A673 (cell line): ENCODE measurements around the gene PVALEF. TPM values are rescaled to one million over a fixed set of nuclear protein-coding genes. Genes with fewer than 3 reads are reported as not detected.

ENCODE experiments used
- BruUV-seq: library from RNA; stranded (reverse); fragments of 400-500 nt; replicated peaks from 2 replicates; lab custom pipeline; 2021; lab: Mats Ljungman, UMichigan
- CTCF ChIA-PET: fragments of 300-600 bp; sonication (Branson Sonifier 250); formaldehyde crosslinking; loops from one replicate; lab custom pipeline; 2022; ENCODE audit warnings: antibody characterized with exemption; lab: Charles Lee
- POLR2A ChIA-PET: fragments of 300-600 bp; sonication (Branson Sonifier 250); formaldehyde crosslinking; loops from one replicate; lab custom pipeline; 2022; ENCODE audit warnings: antibody characterized with exemption; ENCODE audit not compliant: low non-redundant PET; lab: Charles Lee
- DNase-seq: peaks from one replicate; pipeline ENCODE4 v3.0.0-alpha.2; 2015; ENCODE audit warnings: low spot score
- H3K27ac ChIP-seq: fragments of 200-600 bp; sonication (generic); 2 replicates; pipeline ENCODE4 v1.5.1; 2016; ENCODE audit warnings: mixed run types, low read depth, mild to moderate bottlenecking, mixed read lengths, antibody characterized with exemption, low read length; ENCODE audit not compliant: poor library complexity, severe bottlenecking
- H3K27me3 ChIP-seq: fragments of 200-600 bp; sonication (generic); replicated peaks from 2 replicates; pipeline ENCODE4 v1.6.1; 2017; ENCODE audit warnings: mixed run types, low read depth, mild to moderate bottlenecking, mixed read lengths, antibody characterized with exemption, low read length; ENCODE audit not compliant: insufficient read depth, poor library complexity
- H3K36me3 ChIP-seq: fragments of 200-600 bp; sonication (generic); 2 replicates; pipeline ENCODE4 v1.6.1; 2016; ENCODE audit warnings: mixed run types, mild to moderate bottlenecking, mixed read lengths, antibody characterized with exemption, low read length; ENCODE audit not compliant: insufficient read depth, poor library complexity, severe bottlenecking
- H3K4me1 ChIP-seq: fragments of 200-600 bp; sonication (generic); 2 replicates; pipeline ENCODE4 v1.6.1; 2017; ENCODE audit warnings: mixed run types, mild to moderate bottlenecking, mixed read lengths, antibody characterized with exemption, low read length; ENCODE audit not compliant: insufficient read depth, poor library complexity, severe bottlenecking
- H3K4me3 ChIP-seq: fragments of 200-600 bp; sonication (generic); 2 replicates; pipeline ENCODE4 v1.5.1; 2016; ENCODE audit warnings: low read depth, mixed run types, mild to moderate bottlenecking, mixed read lengths, low read length; ENCODE audit not compliant: poor library complexity, severe bottlenecking
- H3K9me3 ChIP-seq: fragments of 200-600 bp; sonication (generic); 2 replicates; pipeline ENCODE4 v1.6.1; 2016; ENCODE audit warnings: mixed run types, low read depth, mild to moderate bottlenecking, mixed read lengths, antibody characterized with exemption, low read length; ENCODE audit not compliant: poor library complexity, severe bottlenecking
- CTCF ChIP-seq: fragments of 300-800, 200-600 bp; sonication (generic); conservative IDR thresholded peaks from 2 replicates; pipeline ENCODE4 v1.5.1; 2017; ENCODE audit warnings: low read depth, mild to moderate bottlenecking, antibody characterized with exemption, low read length, moderate library complexity, mixed read lengths
- EZH2 ChIP-seq: fragments of 200-600 bp; sonication (generic); IDR thresholded peaks from 2 replicates; pipeline ENCODE4 v1.6.1; 2017; ENCODE audit warnings: borderline replicate concordance, low read depth, mild to moderate bottlenecking, mixed read lengths, antibody characterized with exemption, low read length; ENCODE audit not compliant: poor library complexity, severe bottlenecking
- intact Hi-C: fragments of 100-400 bp; cut with micrococcal nuclease; formaldehyde crosslinking; loops from one replicate; pipeline ENCODE4 v1.10.0; 2022; ENCODE audit not compliant: unreplicated experiment
- total RNA-seq: library from RNA; stranded (reverse); gene quantifications from 2 replicates; pipeline ENCODE4 v1.2.3, GENCODE V29; 2021

The PVALEF gene
- total RNA-seq, 1 experiment from 2014 or later, result not detected

- Histone ChIP-seq H3K4me3 (no peak overlapping the region), H3K9me3 (no peaks in the 10 kb centered on the region), H3K27me3 (no peaks in the 10 kb centered on the region), H3K4me1 (peaks cover 1% of the 10 kb centered on the region), H3K36me3 (no peaks in the 10 kb centered on the region), H3K27ac (no peak overlapping the region)
- TF ChIP-seq EZH2 (no peak), CTCF (no peak)
- ChIA-PET POLR2A (interaction anchor here (0.6 kb wide), 1 partner anchor 48 kb away, joined by 3 read pairs; no protein-coding TSS in a partner anchor), CTCF (no interaction called here)
- intact Hi-C loops, result no loop called here
- DNase-seq, result no peak
- no TSS peak for BruUV-seq
Observed at GRCh38 chr17:81195941-81196495, 30.7 kb downstream of the PVALEF start.

GRCh38 chr17:81196505-81197408, 31.4 kb downstream of the PVALEF start:
- intact Hi-C loops, result no loop called here
- Histone ChIP-seq H3K27me3 (no peaks in the 10 kb centered on the region), H3K4me3 (no peak overlapping the region), H3K36me3 (no peaks in the 10 kb centered on the region), H3K4me1 (peaks cover 5% of the 10 kb centered on the region), H3K9me3 (no peaks in the 10 kb centered on the region), H3K27ac (no peak overlapping the region)
- ChIA-PET CTCF (no interaction called here), POLR2A (interaction anchor here (0.6 kb wide), 1 partner anchor 49 kb away, joined by 3 read pairs; no protein-coding TSS in a partner anchor)
- DNase-seq, result no peak
- BruUV-seq, result no TSS peak
- TF ChIP-seq EZH2 (no peak), CTCF (no peak)

- no peak overlapping the region for H3K4me3 ChIP-seq
- H3K27me3 ChIP-seq, result no peaks in the 10 kb centered on the region
- ChIA-PET CTCF (no interaction called here), POLR2A (no interaction called here)
- peaks cover 5% of the 10 kb centered on the region for H3K4me1 ChIP-seq
- no peak overlapping the region for H3K27ac ChIP-seq
- intact Hi-C loops, result no loop called here
- BruUV-seq, result no TSS peak
- no peaks in the 10 kb centered on the region for H3K9me3 ChIP-seq
- no peak for TF ChIP-seq EZH2
- no peak for TF ChIP-seq CTCF
- H3K36me3 ChIP-seq, result no peaks in the 10 kb centered on the region
- no peak for DNase-seq
Observed at GRCh38 chr17:81197409-81197795, 32.1 kb downstream of the PVALEF start.
